GM12878 (cell line): ENCODE data around the gene SPATA3. TPM values are rescaled to one million over a fixed set of nuclear protein-coding genes. Genes with fewer than 3 reads are reported as not detected.

Experiments used
- ATAC-seq: fragments of 200-7000 bp; cut with Tn5 transposase; 3 replicates; pipeline ENCODE4 v1.9.1; 2020; ENCODE audit warnings: mild to moderate bottlenecking, moderate library complexity
- BruUV-seq: library from RNA; stranded (reverse); fragments of 400-500 nt; replicated peaks from 2 replicates; lab custom pipeline; 2021; lab: Mats Ljungman, UMichigan
- CTCF ChIA-PET: fragments of 300-600 bp; sonication (Branson Sonifier 250); formaldehyde crosslinking; extraction: SDS; loops from one replicate; lab custom pipeline; 2021; ENCODE audit warnings: inconsistent platforms; lab: Yijun Ruan, JAX
- POLR2A ChIA-PET: fragments of 350-600 bp; formaldehyde crosslinking; extraction: SDS; loops from one replicate; lab custom pipeline; 2021; ENCODE audit warnings: inconsistent platforms; lab: Charles Lee
- RAD21 ChIA-PET: fragments of 300-600 bp; sonication (Branson Sonifier 250); formaldehyde crosslinking; loops from one replicate; lab custom pipeline; 2023; ENCODE audit warnings: antibody characterized with exemption; ENCODE audit not compliant: unreplicated experiment; lab: Charles Lee
- SMC1A ChIA-PET: fragments of 300-600 bp; sonication (Branson Sonifier 250); formaldehyde crosslinking; loops from one replicate; lab custom pipeline; 2023; ENCODE audit not compliant: unreplicated experiment, uncharacterized antibody; lab: Charles Lee
- DNase-seq: peaks from one replicate; pipeline ENCODE4 v3.0.0-alpha.2; 2011; ENCODE audit warnings: low read depth, low spot score
- FAIRE-seq: peaks from 3 replicates; lab custom pipeline; 2011; peaks lifted over from hg19 to GRCh38; lab: Jason Lieb, UNC
- H2AFZ ChIP-seq: 2 replicates; pipeline ENCODE4 v1.6.0; 2011; ENCODE audit warnings: low read depth, low read length, control low read depth; ENCODE audit not compliant: control insufficient read depth
- H3K27ac ChIP-seq: 2 replicates; pipeline ENCODE4 v1.5.1; 2011; ENCODE audit warnings: control low read depth; ENCODE audit not compliant: control insufficient read depth, insufficient read depth
- H3K27me3 ChIP-seq, 2 experiments: replicated peaks in 1 of 2; 2 replicates each; pipeline versions ENCODE4 v1.6.0 to v1.6.1; 2011; ENCODE audit warnings: low read length in 1 of 2; ENCODE audit not compliant: control insufficient read depth in 2 of 2, insufficient read depth in 2 of 2
- H3K36me3 ChIP-seq, 2 experiments: 2 replicates each; pipeline ENCODE4 v1.5.1; 2011; ENCODE audit warnings: low read length in 1 of 2; ENCODE audit not compliant: control insufficient read depth in 2 of 2, insufficient read depth in 2 of 2
- H3K4me1 ChIP-seq: 2 replicates; pipeline ENCODE4 v1.6.1; 2011; ENCODE audit warnings: mild to moderate bottlenecking, low read length, moderate library complexity, mixed read lengths; ENCODE audit not compliant: control insufficient read depth, insufficient read depth
- H3K4me2 ChIP-seq: 2 replicates; pipeline ENCODE4 v1.6.0; 2011; ENCODE audit warnings: control low read depth; ENCODE audit not compliant: control insufficient read depth, insufficient read depth
- H3K4me3 ChIP-seq: fragments of 200-600 bp; sonication (generic); 2 replicates; pipeline ENCODE4 v1.5.1; 2016
- H3K79me2 ChIP-seq: 2 replicates; pipeline ENCODE4 v1.6.0; 2011; ENCODE audit warnings: low read length; ENCODE audit not compliant: control insufficient read depth, insufficient read depth
- H3K9ac ChIP-seq: 2 replicates; pipeline ENCODE4 v1.8.0; 2011; ENCODE audit warnings: low read length, control low read depth, mixed read lengths; ENCODE audit not compliant: control insufficient read depth, insufficient read depth
- H3K9me3 ChIP-seq: replicated peaks from 3 replicates; pipeline ENCODE4 v1.5.1; 2011; ENCODE audit warnings: mild to moderate bottlenecking, low read length; ENCODE audit not compliant: control insufficient read depth, insufficient read depth
- H4K20me1 ChIP-seq: 2 replicates; pipeline ENCODE4 v1.6.0; 2011; ENCODE audit not compliant: control insufficient read depth, insufficient read depth
- BACH1 ChIP-seq: fragments of 450-650 bp; IDR thresholded peaks from 2 replicates; pipeline ENCODE4 v1.6.1; 2017; ENCODE audit warnings: mild to moderate bottlenecking, borderline replicate concordance
- RFX5 ChIP-seq: IDR thresholded peaks from 2 replicates; pipeline ENCODE4 v1.6.1; 2011; ENCODE audit warnings: low read depth, low read length, improper control_type of control experiment
- SMARCA5 ChIP-seq: fragments of 450-650 bp; IDR thresholded peaks from 2 replicates; pipeline ENCODE4 v1.6.1; 2017; ENCODE audit warnings: mild to moderate bottlenecking
- WGBS: methylation state at CpG from one replicate; pipeline ENCODE4 v1.1.6; 2016; ENCODE audit warnings: low lambda C conversion rate; ENCODE audit not compliant: insufficient replicate concordance, insufficient coverage; ENCODE audit errors: missing lambda C conversion rate; 5-methylcytosine and 5-hydroxymethylcytosine counted together
- in situ Hi-C: fragments of 300-500 bp; cut with MboI; formaldehyde crosslinking; loops from 9 replicates; pipeline ENCODE4 v1.14.3; 2018; ENCODE audit warnings: mixed read lengths
- intact Hi-C: fragments of 100-400 bp; cut with micrococcal nuclease; formaldehyde crosslinking; loops from one replicate; pipeline ENCODE4 v1.14.2; 2022; ENCODE audit not compliant: unreplicated experiment
- polyA plus RNA-seq, 11 experiments: library from polyadenylated mRNA; depleted of rRNA in 4 of 11; unstranded in 6 of 11; stranded (reverse) in 5 of 11; fragments of >200 nt; fragmentation: Nextera tagmentation in 4 of 11; fragmentation: Illumina TruSeq in 1 of 11; extraction: Ambion mirVana in 4 of 11; extraction: Trizol in 1 of 11; gene quantifications; 1 replicate in 1 of 11; 2 replicates in 10 of 11; pipeline versions ENCODE4 v1.2.1 to v1.2.3, GENCODE V29; 2011 to 2016; ENCODE audit warnings: inconsistent platforms in 2 of 11, missing spikeins in 2 of 11, low read depth in 1 of 11
- total RNA-seq, 4 experiments: library from RNA; depleted of rRNA in 3 of 4; stranded (reverse); fragments of >200 nt in 3 of 4; fragmentation: Illumina TruSeq in 1 of 4; extraction: Trizol in 1 of 4; gene quantifications; 2 replicates each; pipeline versions ENCODE4 v1.2.1 to v1.2.3, GENCODE V29; 2013 to 2021

Gene SPATA3
- total and polyA plus RNA-seq, 10 of the 15 experiments (the other 5 are each of a cell fraction or from before 2014, with no cell fraction given), result not detected

DNA sequence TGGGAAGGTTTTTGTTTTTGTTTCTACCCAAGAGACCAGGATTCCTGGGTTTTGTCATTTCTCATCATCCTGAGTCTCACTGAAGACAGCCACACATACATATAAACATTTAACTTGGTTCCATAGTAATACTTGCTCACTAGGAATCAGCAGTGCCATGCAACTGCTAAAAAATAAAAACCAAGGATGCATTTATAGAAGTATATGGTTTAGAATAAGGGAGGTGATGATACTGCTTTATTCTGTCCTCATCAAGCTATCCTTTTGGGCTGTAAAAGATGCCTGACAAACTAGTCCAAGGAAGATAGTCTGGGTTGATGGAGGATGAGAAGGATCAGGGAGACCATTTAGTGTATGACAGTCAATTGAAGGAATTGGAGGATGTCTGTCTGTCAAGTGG, 740 bp downstream of the SPATA3 start:
- no peak for TF ChIP-seq RFX5
- TF ChIP-seq SMARCA5, result no peak
- intact Hi-C loops, result no loop called here
- Histone ChIP-seq H2AFZ (no peak overlapping the region), H3K27ac (no peak overlapping the region), H4K20me1 (no peaks in the 10 kb centered on the region), H3K27me3 (no peaks in the 10 kb centered on the region; a peak in 3 of 4 replicates), H3K36me3 (no peaks in the 10 kb centered on the region), H3K79me2 (no peaks in the 10 kb centered on the region), H3K4me2 (no peak overlapping the region), H3K9me3 (no peaks in the 10 kb centered on the region; the same call in 2 of the 3 replicates), H3K9ac (no peak overlapping the region), H3K4me3 (no peak overlapping the region), H3K4me1 (no peaks in the 10 kb centered on the region)
- RAD21 ChIA-PET, result no interaction called here
- no peak for DNase-seq
- in situ Hi-C loops, result no loop called here
- POLR2A ChIA-PET, result no interaction called here
- no TSS peak for BruUV-seq
- FAIRE-seq, result no peak
- ATAC-seq, result no peak
- CTCF ChIA-PET, result interaction anchor here (1.0 kb wide), 1 partner anchor 172 kb away, joined by 3 read pairs; no protein-coding TSS in a partner anchor
- SMC1A ChIA-PET, result interaction anchor here (2.0 kb wide), 1 partner anchor 9 kb away, joined by 6 read pairs; no protein-coding TSS in a partner anchor

DNA sequence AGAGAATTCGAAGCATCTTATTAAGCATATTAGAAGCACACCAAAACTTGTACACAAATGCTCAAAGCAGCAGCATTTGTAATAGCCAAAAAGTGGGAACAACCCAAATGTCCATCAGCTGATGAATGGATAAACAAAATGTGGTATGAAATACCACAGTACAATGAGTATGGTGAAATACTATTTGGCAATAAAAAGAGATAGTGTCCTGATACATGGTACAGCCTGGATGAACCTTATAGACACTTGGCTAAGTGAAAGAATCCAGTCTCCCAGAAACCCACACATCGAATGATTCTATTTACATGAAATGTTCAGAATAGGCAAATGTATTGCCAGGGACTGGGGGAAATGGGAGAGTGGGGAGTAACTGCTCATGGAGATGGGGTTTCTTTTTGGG, 3.0 kb downstream of the SPATA3 start:
- Histone ChIP-seq H3K9me3 (no peaks in the 10 kb centered on the region; the same call in 2 of the 3 replicates), H3K27me3 (peaks cover 0 to 1% of the 10 kb centered on the region in 2 experiments; a peak in 3 of 4 replicates)
- in situ Hi-C loops, result no loop called here
- no peak for TF ChIP-seq BACH1
- TF ChIP-seq, all 136 proteins: peak for 0
- ATAC-seq (no peak), FAIRE-seq (no peak), DNase-seq (no peak)
- ChIA-PET SMC1A (no interaction called here), RAD21 (no interaction called here), POLR2A (no interaction called here), CTCF (no interaction called here)
- Histone ChIP-seq H3K4me3 (no peak overlapping the region), H3K4me1 (no peaks in the 10 kb centered on the region), H3K4me2 (no peak overlapping the region), H3K27ac (no peak overlapping the region), H3K79me2 (no peaks in the 10 kb centered on the region), H3K9ac (no peak overlapping the region), H4K20me1 (no peaks in the 10 kb centered on the region), H3K36me3 (no peaks in the 10 kb centered on the region), H2AFZ (no peak overlapping the region)
- intact Hi-C loops, result no loop called here
- 60% methylated on average over 2 of the region's 2 CpGs for WGBS
- BruUV-seq, result no TSS peak
